Measurements from ENCODE around the gene CELF5.
A peak's percentile ranks its signal among the peaks of the same experiment; 100 is the strongest.

- TF ChIP-seq CTCF (IDR thresholded peaks at IDR 0.05) (peak in 1 of 6 experiments; percentile 12), POLR2A (IDR thresholded peaks at IDR 0.05) (no peak)
Measured at GRCh38 chr19:3275583-3276340, 51.3 kb downstream of the CELF5 start.

Data from esophagus squamous epithelium (tissue), 4 donors.